Spinal cord (tissue), 10 donors: ENCODE results near the gene DSCAML1. TPM values are rescaled to one million over a fixed set of nuclear protein-coding genes. Genes with fewer than 3 reads are reported as not detected.
A peak's percentile ranks its signal among the peaks of the same experiment; 100 is the strongest.

ENCODE experiments used
- DNase-seq, 6 donors: peaks; one replicate each; pipeline versions ENCODE4 v3.0.0 to v3.0.0-alpha.2; 2013 to 2015; ENCODE audit warnings: low spot score in 6 of 6, low read depth in 4 of 6
- H3K27ac ChIP-seq: one replicate; pipeline ENCODE4 v1.5.1; 2013; ENCODE audit warnings: low read depth, low read length, control low read depth
- H3K27me3 ChIP-seq: one replicate; pipeline ENCODE4 v1.6.1; 2013; ENCODE audit warnings: low read length; ENCODE audit not compliant: control insufficient read depth, insufficient read depth
- H3K36me3 ChIP-seq: one replicate; pipeline ENCODE4 v1.6.1; 2013; ENCODE audit warnings: low read length; ENCODE audit not compliant: control insufficient read depth, insufficient read depth
- H3K4me1 ChIP-seq: one replicate; pipeline ENCODE4 v1.6.1; 2013; ENCODE audit warnings: low read length; ENCODE audit not compliant: control insufficient read depth, insufficient read depth
- H3K4me3 ChIP-seq: one replicate; pipeline ENCODE4 v1.5.1; 2013; ENCODE audit warnings: low read depth, low read length, control low read depth
- H3K9me3 ChIP-seq: one replicate; pipeline ENCODE4 v1.6.1; 2013; ENCODE audit warnings: low read length; ENCODE audit not compliant: control insufficient read depth, insufficient read depth
- WGBS: methylation state at CpG from one replicate; pipeline ENCODE4 v1.1.5; 2013; ENCODE audit warnings: missing lambda C conversion rate; ENCODE audit not compliant: insufficient coverage; 5-methylcytosine and 5-hydroxymethylcytosine counted together
- polyA plus RNA-seq, 2 donors: library from polyadenylated mRNA; unstranded; fragments of 120-200 nt; gene quantifications; one replicate each; pipeline ENCODE4 v1.2.1, GENCODE V29; 2013; ENCODE audit not compliant: insufficient read length in 2 of 2
- total RNA-seq, 2 donors: library from RNA; depleted of rRNA in 1 of 2; stranded (reverse); fragments of 120-200 nt in 1 of 2; fragments of >200 nt in 1 of 2; gene quantifications; one replicate each; pipeline versions ENCODE4 v1.2.3 to v1.2.4, GENCODE V29; 2013 to 2014
- donor health status: healthy.

Gene DSCAML1
- total and polyA plus RNA-seq, 4 donors, result 3.5 to 14.4 (median 8.2) TPM

GRCh38 chr11:117735350-117735977, 61.6 kb downstream of the DSCAML1 start:
- no peak overlapping the region for H3K4me3 ChIP-seq
- H3K27me3 ChIP-seq, result no peaks in the 10 kb centered on the region
- peaks cover 32% of the 10 kb centered on the region for H3K4me1 ChIP-seq
- 89% methylated on average over 4 of the region's 9 CpGs for WGBS
- H3K36me3 ChIP-seq, result no peaks in the 10 kb centered on the region
- no peak for DNase-seq
- no peaks in the 10 kb centered on the region for H3K9me3 ChIP-seq
- peak overlapping the region; percentile 10 for H3K27ac ChIP-seq

GRCh38 chr11:117734601-117735024, 62.4 kb downstream of the DSCAML1 start:
- H3K9me3 ChIP-seq, result no peaks in the 10 kb centered on the region
- no peak for DNase-seq
- 44% methylated on average over 4 of the region's 5 CpGs for WGBS
- peak overlapping the region; percentile 40 for H3K27ac ChIP-seq
- no peaks in the 10 kb centered on the region for H3K27me3 ChIP-seq
- H3K36me3 ChIP-seq, result no peaks in the 10 kb centered on the region
- peaks cover 32% of the 10 kb centered on the region for H3K4me1 ChIP-seq
- no peak overlapping the region for H3K4me3 ChIP-seq

GRCh38 chr11:117733316-117733715, 63.7 kb downstream of the DSCAML1 start:
- DNase-seq, result no peak
- Histone ChIP-seq H3K27ac (no peak overlapping the region), H3K36me3 (no peaks in the 10 kb centered on the region), H3K27me3 (no peaks in the 10 kb centered on the region), H3K4me3 (no peak overlapping the region), H3K9me3 (no peaks in the 10 kb centered on the region), H3K4me1 (peaks cover 32% of the 10 kb centered on the region)
- 67% methylated on average over 1 of the region's 6 CpGs for WGBS

- Histone ChIP-seq H3K9me3 (no peaks in the 10 kb centered on the region), H3K27ac (no peak overlapping the region), H3K4me1 (peaks cover 32% of the 10 kb centered on the region), H3K36me3 (no peaks in the 10 kb centered on the region), H3K27me3 (no peaks in the 10 kb centered on the region), H3K4me3 (no peak overlapping the region)
- no peak for DNase-seq
- 100% methylated on average over 1 of the region's 2 CpGs for WGBS
Observed at GRCh38 chr11:117731722-117732290, 65.2 kb downstream of the DSCAML1 start.

- Histone ChIP-seq H3K27me3 (no peaks in the 10 kb centered on the region), H3K9me3 (no peaks in the 10 kb centered on the region), H3K4me1 (peaks cover 27% of the 10 kb centered on the region), H3K36me3 (no peaks in the 10 kb centered on the region), H3K4me3 (no peak overlapping the region), H3K27ac (no peak overlapping the region)
- 87% methylated on average over 5 of the region's 7 CpGs for WGBS
- DNase-seq, result no peak
Observed at GRCh38 chr11:117730208-117730800, 66.7 kb downstream of the DSCAML1 start.

DNA sequence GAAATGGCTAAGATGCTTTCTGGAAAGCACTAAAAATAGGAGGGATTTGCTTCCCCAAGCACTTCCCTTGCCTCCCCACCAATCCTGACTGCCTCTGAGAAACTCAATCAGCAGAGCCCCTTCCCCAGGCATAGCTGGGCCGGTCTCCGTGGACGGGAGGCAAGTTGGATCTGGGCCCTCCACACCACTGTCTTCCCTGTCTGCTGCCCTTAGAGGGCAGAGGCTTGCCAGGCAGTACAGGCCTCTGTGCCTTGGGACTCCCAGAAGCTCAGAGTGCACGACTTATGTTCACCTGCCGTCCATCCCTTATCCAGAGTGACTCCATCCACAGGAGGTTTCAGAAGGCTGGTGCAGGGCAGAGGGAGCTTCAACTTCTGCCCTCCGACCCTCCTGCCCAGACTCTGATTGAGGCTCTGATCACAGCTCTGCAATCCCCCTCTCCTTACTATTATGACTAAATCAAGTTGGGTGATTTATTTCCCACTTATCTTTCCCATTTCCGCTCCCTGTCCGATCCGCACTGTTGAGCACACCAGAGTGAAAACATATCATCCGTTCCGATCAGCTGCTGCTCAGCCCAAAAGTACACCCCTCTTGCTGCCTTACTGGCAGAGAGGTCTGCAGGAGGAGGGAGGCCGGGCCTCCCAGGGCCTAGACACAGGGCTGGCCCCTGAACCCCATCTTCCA, 71.8 kb downstream of the DSCAML1 start:
- H3K4me1 ChIP-seq, result peaks cover 25% of the 10 kb centered on the region
- WGBS, result 59% methylated on average over 7 of the region's 12 CpGs
- H3K27ac ChIP-seq, result no peak overlapping the region
- no peak overlapping the region for H3K4me3 ChIP-seq
- DNase-seq, result no peak
- no peaks in the 10 kb centered on the region for H3K27me3 ChIP-seq
- no peaks in the 10 kb centered on the region for H3K9me3 ChIP-seq
- H3K36me3 ChIP-seq, result no peaks in the 10 kb centered on the region

DNA sequence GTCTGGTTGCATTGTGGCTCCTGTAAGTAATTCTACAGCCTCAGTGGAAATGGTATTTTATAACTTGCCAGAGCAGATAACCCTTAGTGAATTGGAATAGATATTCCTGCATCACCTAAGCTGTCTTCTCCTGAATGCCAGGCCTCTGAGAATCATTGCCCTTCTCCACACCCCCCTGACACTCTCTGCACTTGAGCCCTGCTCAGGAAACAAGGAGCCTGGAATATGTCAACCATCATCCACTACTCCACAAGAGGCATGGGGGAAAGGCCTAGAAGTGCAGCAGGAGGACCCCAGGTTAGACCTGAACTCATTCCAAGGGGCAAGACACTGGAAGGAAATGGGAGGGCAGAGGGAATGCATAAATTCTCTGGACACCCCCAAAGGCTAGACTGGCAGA, 72.4 kb downstream of the DSCAML1 start:
- H3K27ac ChIP-seq, result no peak overlapping the region
- no peak overlapping the region for H3K4me3 ChIP-seq
- no peaks in the 10 kb centered on the region for H3K27me3 ChIP-seq
- H3K4me1 ChIP-seq, result peaks cover 31% of the 10 kb centered on the region
- H3K9me3 ChIP-seq, result no peaks in the 10 kb centered on the region
- no peaks in the 10 kb centered on the region for H3K36me3 ChIP-seq
- DNase-seq, result no peak

GRCh38 chr11:117724104-117724503, 72.9 kb downstream of the DSCAML1 start:
- H3K27me3 ChIP-seq, result no peaks in the 10 kb centered on the region
- H3K4me3 ChIP-seq, result no peak overlapping the region
- DNase-seq, result no peak
- 81% methylated on average over 5 of the region's 5 CpGs for WGBS
- H3K4me1 ChIP-seq, result peaks cover 32% of the 10 kb centered on the region
- no peaks in the 10 kb centered on the region for H3K9me3 ChIP-seq
- H3K36me3 ChIP-seq, result no peaks in the 10 kb centered on the region
- no peak overlapping the region for H3K27ac ChIP-seq

- H3K36me3 ChIP-seq, result no peaks in the 10 kb centered on the region
- no peak overlapping the region for H3K4me3 ChIP-seq
- 53% methylated on average over 9 of the region's 12 CpGs for WGBS
- no peak for DNase-seq
- no peak overlapping the region for H3K27ac ChIP-seq
- no peaks in the 10 kb centered on the region for H3K27me3 ChIP-seq
- no peaks in the 10 kb centered on the region for H3K9me3 ChIP-seq
- peaks cover 32% of the 10 kb centered on the region for H3K4me1 ChIP-seq
Observed at GRCh38 chr11:117723277-117724024, 73.6 kb downstream of the DSCAML1 start.
